ENCODE measurements around the gene CDK13. TPM values are rescaled to one million over a fixed set of nuclear protein-coding genes. Genes with fewer than 3 reads are reported as not detected.
"Not testable (repeated sequence)": the region's sequence is repeated elsewhere in the genome, so short reads cannot be mapped to it uniquely, and the experiment has no call there.

CDK13 gene
- total RNA-seq, 1 donor, result 67.3 TPM

DNA sequence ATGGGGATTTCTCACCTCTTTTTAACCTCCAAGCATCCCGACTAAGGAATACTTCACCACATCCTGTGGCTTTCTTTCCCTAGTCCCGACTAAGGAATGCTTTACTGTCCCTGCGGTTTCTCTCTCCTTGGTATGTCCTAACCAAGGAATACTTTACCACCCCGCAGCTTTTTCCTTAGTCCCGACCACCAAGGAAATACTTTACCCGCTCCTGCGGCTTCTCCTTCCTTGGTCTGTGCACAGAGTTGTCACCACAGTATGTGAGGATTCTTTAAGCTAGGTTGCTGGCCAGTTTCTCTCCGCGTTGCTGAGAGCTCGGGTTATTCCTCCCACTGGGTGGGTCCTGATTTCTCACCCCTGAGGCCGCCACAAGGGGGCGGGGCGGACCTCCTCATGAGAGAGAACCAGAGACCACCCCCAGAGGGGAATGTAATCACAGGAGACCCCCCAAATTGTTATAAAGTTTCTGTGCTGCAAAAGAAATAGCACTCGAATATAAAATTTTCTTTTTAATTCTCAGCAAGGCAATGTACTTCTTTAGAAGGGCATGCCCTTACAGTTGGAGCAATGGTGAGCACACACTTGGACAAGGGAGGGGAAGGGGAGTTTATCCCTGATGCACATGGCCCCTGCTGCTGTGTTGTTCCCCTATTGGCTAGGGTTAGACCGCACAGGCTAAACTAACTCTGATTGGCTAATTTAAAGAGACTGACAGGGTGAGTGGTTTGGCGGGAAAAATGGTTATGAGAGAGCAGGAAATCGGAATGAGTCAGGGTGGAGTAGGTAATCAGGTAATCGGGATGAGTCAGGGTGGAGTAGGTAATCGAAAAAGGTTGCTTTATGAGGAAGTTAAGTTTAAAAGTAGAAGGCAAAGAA is 197.6 kb downstream of the CDK13 start:
- no peak overlapping the region for H3K4me3 ChIP-seq (ENCODE audit: low read depth, low read length)
- TF ChIP-seq, protein P1, sequence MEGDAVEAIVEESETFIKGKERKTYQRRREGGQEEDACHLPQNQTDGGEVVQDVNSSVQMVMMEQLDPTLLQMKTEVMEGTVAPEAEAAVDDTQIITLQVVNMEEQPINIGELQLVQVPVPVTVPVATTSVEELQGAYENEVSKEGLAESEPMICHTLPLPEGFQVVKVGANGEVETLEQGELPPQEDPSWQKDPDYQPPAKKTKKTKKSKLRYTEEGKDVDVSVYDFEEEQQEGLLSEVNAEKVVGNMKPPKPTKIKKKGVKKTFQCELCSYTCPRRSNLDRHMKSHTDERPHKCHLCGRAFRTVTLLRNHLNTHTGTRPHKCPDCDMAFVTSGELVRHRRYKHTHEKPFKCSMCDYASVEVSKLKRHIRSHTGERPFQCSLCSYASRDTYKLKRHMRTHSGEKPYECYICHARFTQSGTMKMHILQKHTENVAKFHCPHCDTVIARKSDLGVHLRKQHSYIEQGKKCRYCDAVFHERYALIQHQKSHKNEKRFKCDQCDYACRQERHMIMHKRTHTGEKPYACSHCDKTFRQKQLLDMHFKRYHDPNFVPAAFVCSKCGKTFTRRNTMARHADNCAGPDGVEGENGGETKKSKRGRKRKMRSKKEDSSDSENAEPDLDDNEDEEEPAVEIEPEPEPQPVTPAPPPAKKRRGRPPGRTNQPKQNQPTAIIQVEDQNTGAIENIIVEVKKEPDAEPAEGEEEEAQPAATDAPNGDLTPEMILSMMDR (IDR thresholded peaks at IDR 0.05; ENCODE audit: insufficient read depth, low read length), result no peak
- DNase-seq (ENCODE audit: low read depth), result no peak

DNA sequence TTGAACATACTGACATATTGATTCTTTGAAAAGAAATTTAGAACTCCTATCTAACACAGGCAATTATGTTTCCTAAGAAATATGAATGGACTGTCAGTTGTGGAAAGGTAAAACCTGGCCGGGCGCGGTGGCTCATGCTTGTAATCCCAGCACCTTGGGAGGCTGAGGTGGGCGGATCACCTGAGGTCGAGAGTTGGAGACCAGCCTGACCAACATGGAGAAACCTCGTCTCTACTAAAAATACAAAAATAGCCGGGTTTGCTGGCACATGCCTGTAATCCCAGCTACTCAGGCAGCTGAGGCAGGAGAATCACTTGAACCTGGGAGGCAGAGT is 198.2 kb downstream of the CDK13 start:
- H3K4me3 ChIP-seq (ENCODE audit: low read depth, low read length); DNase-seq (ENCODE audit: low read depth): not testable (repeated sequence)

DNA sequence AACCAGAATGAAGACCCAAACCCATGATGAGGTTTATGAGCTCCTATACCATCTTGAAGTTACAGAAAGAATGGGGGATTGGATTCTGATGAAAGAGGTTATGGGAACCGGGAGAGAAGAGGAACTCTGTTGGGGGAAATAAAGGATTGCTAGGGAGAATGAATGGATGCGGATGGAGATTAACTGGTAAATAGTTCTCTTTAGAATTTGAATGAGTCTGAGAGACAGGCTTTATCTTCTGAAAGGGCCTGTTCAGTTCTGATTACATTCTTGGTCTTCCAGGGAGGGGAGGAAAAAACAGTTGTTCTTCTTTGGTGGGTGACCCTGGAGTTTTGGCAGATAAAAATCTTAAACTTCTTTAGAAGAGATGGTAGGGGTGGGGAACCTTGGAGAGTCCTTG is 198.6 kb downstream of the CDK13 start:
- no peak for DNase-seq (ENCODE audit: low read depth)
- TF ChIP-seq, protein P1 (IDR thresholded peaks at IDR 0.05; ENCODE audit: insufficient read depth, low read length), result no peak
- no peak overlapping the region for H3K4me3 ChIP-seq (ENCODE audit: low read depth, low read length)

Small RNA genes within 50 kb of the gene (small RNA-seq; reads per million reads assigned to genes)
- gene AC006023.1, result not detected
- gene AC006023.2, result not detected

Other genes with a start within 250 kb of the CDK13 start
- gene MPLKIP, start 184.4 kb downstream of the CDK13 start, total RNA-seq (ENCODE audit: low replicate concordance), result 9.6 and 18.2 TPM in 2 replicates
- 1.9 and 6.7 TPM in 2 replicates for gene SUGCT, start 184.7 kb downstream of the CDK13 start, total RNA-seq (ENCODE audit: low replicate concordance)

Measured in fibroblast of the aortic adventitia (primary cell).